ENCODE measurements around the gene KRT6C.
"Not testable (repeated sequence)": the region's sequence is repeated elsewhere in the genome, so short reads cannot be mapped to it uniquely, and the experiment has no call there.

KRT6C gene

GRCh38 chr12:52499806-52500560 lies 26.4 kb upstream of the KRT6C start:
- no peak for DNase-seq

GRCh38 chr12:52498946-52499345 lies 25.3 kb upstream of the KRT6C start:
- no peak for DNase-seq

- DNase-seq = no peak
These were observed 24.4 kb upstream of the KRT6C start for GRCh38 chr12:52497975-52498374.

GRCh38 chr12:52496590-52497071 lies 23.0 kb upstream of the KRT6C start:
- DNase-seq = no peak

- DNase-seq = no peak
These were observed 22.4 kb upstream of the KRT6C start for GRCh38 chr12:52496054-52496453.

GRCh38 chr12:52495389-52495788 lies 21.8 kb upstream of the KRT6C start:
- DNase-seq = no peak

- DNase-seq = no peak
These were observed 20.9 kb upstream of the KRT6C start for GRCh38 chr12:52494518-52494917.

GRCh38 chr12:52494100-52494499 lies 20.5 kb upstream of the KRT6C start:
- no peak for DNase-seq

- DNase-seq = no peak
These were observed 19.6 kb upstream of the KRT6C start, which contains the start of gene KRT6A for GRCh38 chr12:52493172-52493571. Gene KRT6A, minus strand, starts transcription at chr12:52493257. Its CDS starts 69 bp downstream, at chr12:52493188.

- not testable (repeated sequence) for DNase-seq
These were observed 18.8 kb upstream of the KRT6C start for GRCh38 chr12:52492405-52492804.

GRCh38 chr12:52491495-52491894 lies 17.9 kb upstream of the KRT6C start:
- DNase-seq = not testable (repeated sequence)

- no peak for DNase-seq
These were observed 15.1 kb upstream of the KRT6C start for GRCh38 chr12:52488736-52489135.

- DNase-seq = not testable (repeated sequence)
These were observed 14.3 kb upstream of the KRT6C start for GRCh38 chr12:52487744-52488443.

GRCh38 chr12:52487211-52487610 lies 13.6 kb upstream of the KRT6C start:
- no peak for DNase-seq

- no peak for DNase-seq
These were observed 12.8 kb upstream of the KRT6C start for GRCh38 chr12:52486166-52487105.

- DNase-seq = no peak
These were observed 6.5 kb upstream of the KRT6C start for GRCh38 chr12:52480073-52480472.

- DNase-seq = no peak
These were observed 4.0 kb upstream of the KRT6C start for GRCh38 chr12:52477651-52478050.

- no peak for DNase-seq
These were observed 607 bp upstream of the KRT6C start for GRCh38 chr12:52474212-52474611.

GRCh38 chr12:52469853-52470252 lies 3.8 kb downstream of the KRT6C start:
- no peak for DNase-seq

GRCh38 chr12:52464897-52465296 lies 8.7 kb downstream of the KRT6C start:
- no peak for DNase-seq

GRCh38 chr12:52461693-52462092 lies 11.9 kb downstream of the KRT6C start:
- DNase-seq = no peak

GRCh38 chr12:52458861-52459260 lies 14.7 kb downstream of the KRT6C start:
- no peak for DNase-seq

- no peak for DNase-seq
These were observed 17.8 kb downstream of the KRT6C start for GRCh38 chr12:52455821-52456220.
